ENCODE measurements around the gene APBB2. TPM values are rescaled to one million over a fixed set of nuclear protein-coding genes. Genes with fewer than 3 reads are reported as not detected.
"Not testable (repeated sequence)": the region's sequence is repeated elsewhere in the genome, so short reads cannot be mapped to it uniquely, and the experiment has no call there.

The APBB2 gene
- total and polyA plus RNA-seq, 2 of the 4 experiments (the other 2 are of a cell fraction): 47.9 to 75.5 TPM

DNA sequence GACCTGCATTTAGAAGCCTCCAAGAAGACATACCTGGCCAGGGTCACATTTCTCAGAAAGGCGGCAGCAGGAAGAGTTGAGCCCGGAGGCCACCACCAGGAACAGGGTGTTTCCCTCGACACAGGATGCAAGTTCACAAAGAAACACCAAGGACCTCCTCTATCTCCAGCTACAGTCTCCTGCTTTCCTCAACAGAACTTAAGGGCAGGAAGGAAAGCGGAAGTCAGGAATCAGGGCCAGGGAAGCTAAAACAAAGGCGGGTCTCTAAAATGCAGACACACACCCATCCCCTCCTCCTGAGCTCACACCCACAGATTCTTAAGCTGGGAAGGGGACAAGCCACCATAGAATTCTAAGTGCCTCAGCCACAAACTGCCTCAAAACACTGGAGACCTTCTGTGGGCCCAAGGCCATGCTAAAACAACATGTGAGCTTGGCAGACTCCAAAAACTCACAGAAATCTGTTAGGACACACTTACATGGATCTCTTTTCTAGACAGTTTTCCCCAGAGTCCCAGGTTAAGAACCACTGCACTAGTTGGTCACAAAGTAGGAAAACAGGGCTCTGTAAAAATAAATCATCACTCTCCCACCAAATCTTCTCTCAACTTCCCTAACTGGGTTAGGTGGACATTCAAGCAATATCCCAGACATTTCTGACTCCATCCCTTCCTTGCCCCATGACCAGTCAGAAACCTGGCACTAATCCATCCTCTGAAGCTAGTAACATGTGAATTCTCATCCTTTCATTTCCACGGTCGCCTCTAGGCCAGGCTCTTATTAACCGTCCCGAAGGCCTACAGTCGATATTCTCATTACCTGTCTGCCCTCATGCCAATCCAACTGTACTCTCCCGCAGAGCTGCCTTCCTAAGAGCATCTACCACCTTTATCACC is 163.2 kb downstream of the APBB2 start (continued):
- TF ChIP-seq, protein P1, sequence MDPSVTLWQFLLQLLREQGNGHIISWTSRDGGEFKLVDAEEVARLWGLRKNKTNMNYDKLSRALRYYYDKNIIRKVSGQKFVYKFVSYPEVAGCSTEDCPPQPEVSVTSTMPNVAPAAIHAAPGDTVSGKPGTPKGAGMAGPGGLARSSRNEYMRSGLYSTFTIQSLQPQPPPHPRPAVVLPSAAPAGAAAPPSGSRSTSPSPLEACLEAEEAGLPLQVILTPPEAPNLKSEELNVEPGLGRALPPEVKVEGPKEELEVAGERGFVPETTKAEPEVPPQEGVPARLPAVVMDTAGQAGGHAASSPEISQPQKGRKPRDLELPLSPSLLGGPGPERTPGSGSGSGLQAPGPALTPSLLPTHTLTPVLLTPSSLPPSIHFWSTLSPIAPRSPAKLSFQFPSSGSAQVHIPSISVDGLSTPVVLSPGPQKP (IDR thresholded peaks at IDR 0.05; ENCODE audit: borderline replicate concordance, low read depth, low read length): no peak

DNA sequence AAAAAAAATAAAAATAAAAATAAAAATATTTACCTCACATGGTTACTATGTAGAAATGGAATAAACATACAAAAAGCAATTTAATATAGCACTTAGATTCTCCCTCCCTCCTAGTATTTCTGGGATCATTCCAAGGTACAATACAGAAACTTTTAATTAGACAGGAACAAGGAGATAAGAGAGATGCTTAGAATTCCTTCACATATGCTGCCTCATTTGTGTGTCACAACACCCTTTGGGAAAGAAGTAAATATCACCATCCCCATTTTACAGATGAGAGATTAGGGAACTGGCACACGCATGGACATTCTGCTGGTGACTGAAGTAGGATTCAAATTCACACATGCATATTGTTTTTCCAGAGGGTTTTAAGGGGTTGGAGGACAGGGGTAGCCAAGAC is 164.2 kb downstream of the APBB2 start:
- peaks cover 11 to 30% of the 10 kb centered on the region in 2 experiments for H3K79me1 ChIP-seq (ENCODE audit: low read depth in 1 of 2, low read length in 2 of 2)
- WGBS, 2 experiments (ENCODE audit: extremely low coverage in 2 of 2, insufficient read length in 1 of 2): no CpG with 5 or more reads among the region's 1 CpG
- H3K14ac ChIP-seq (replicated peaks; ENCODE audit: low read depth, low read length): peak overlapping the region; percentile 32; the same call in 1 of the 2 replicates
- no peaks in the 10 kb centered on the region for H4K20me1 ChIP-seq (ENCODE audit: insufficient read depth, low read length)
- H2BK20ac ChIP-seq (ENCODE audit: low read depth, low read length): no peak overlapping the region
- H2BK15ac ChIP-seq (ENCODE audit: low read depth, low read length): no peak overlapping the region
- H3K23ac ChIP-seq (ENCODE audit: low read depth, low read length): no peak overlapping the region
- no peak overlapping the region for H4K8ac ChIP-seq (ENCODE audit: low read depth in 2 of 2, low read length in 2 of 2)
- H2AK9ac ChIP-seq (replicated peaks; ENCODE audit: low read depth, low read length, poor library complexity): no peak overlapping the region
- no peak overlapping the region for H4K5ac ChIP-seq (ENCODE audit: low read depth, low read length)
- no peak overlapping the region for H3K56ac ChIP-seq (ENCODE audit: extremely low read depth, insufficient read depth, low read length)
- DNase-seq (no peak), ATAC-seq (ENCODE audit: low read depth) (no peak)
- CTCF ChIA-PET: no interaction called here
- H3K9me1 ChIP-seq (ENCODE audit: insufficient read depth, low read length): 0 out of 2 replicates have a peak, but pooled peaks cover 7% of the 10 kb centered on the region
- H3K36me3 ChIP-seq (ENCODE audit: control insufficient read depth, insufficient read depth, low read length): no peaks in the 10 kb centered on the region
- no peak overlapping the region for H3K4ac ChIP-seq (ENCODE audit: low read depth, low read length)
- H2BK5ac ChIP-seq (ENCODE audit: low read depth, low read length, poor library complexity, severe bottlenecking): no peak overlapping the region
- no peak overlapping the region for H4K91ac ChIP-seq (ENCODE audit: insufficient read depth, low read depth, low read length)
- no peak overlapping the region for H2BK120ac ChIP-seq (ENCODE audit: low read depth, low read length)
- intact Hi-C loops (cut with micrococcal nuclease) (loop anchor here (5.0 kb wide), 1 partner anchor 33 kb away; no protein-coding TSS in a partner anchor), in situ Hi-C loops (cut with MboI; ENCODE audit: low sequenced_read_pairs) (no loop called here), dilution Hi-C loops (cut with HindIII; ENCODE audit: low sequenced_read_pairs, unreplicated experiment) (no loop called here)
- H3K4me1 ChIP-seq (ENCODE audit: control insufficient read depth, insufficient read depth, low read length): no peaks in the 10 kb centered on the region
- H3K27ac ChIP-seq (ENCODE audit: insufficient read depth, low read length): no peak overlapping the region
- no peak overlapping the region for H3K4me2 ChIP-seq (ENCODE audit: low read depth, low read length)
- no peak overlapping the region for H2AFZ ChIP-seq (replicated peaks; ENCODE audit: low read length, poor library complexity)
- 0 out of 2 replicates have a peak, but pooled peaks cover 2% of the 10 kb centered on the region for H3K9me3 ChIP-seq (ENCODE audit: control insufficient read depth, insufficient read depth, low read length)
- no peak overlapping the region for H3K4me3 ChIP-seq (ENCODE audit: insufficient read depth, low read depth, low read length)
- no TSS peak for BruUV-seq (replicated peaks)
- H3K27me3 ChIP-seq (ENCODE audit: control insufficient read depth, insufficient read depth, low read length): no peaks in the 10 kb centered on the region
- no peak overlapping the region for H3K18ac ChIP-seq (ENCODE audit: low read depth, low read length)
- H2AK5ac ChIP-seq (ENCODE audit: low read depth, low read length): no peak overlapping the region
- H3K9ac ChIP-seq (ENCODE audit: low read depth, low read length): no peak overlapping the region
- POLR2A ChIA-PET (ENCODE audit: unreplicated experiment): no interaction called here
- no peak for TF ChIP-seq BHLHE40 (IDR thresholded peaks at IDR 0.05; ENCODE audit: low read depth, low read length)

GRCh38 chr4:41049176-41049575 is 165.2 kb downstream of the APBB2 start:
- H3K4me1 ChIP-seq (ENCODE audit: control insufficient read depth, insufficient read depth, low read length); H2BK20ac ChIP-seq (ENCODE audit: low read depth, low read length); H2AFZ ChIP-seq (replicated peaks; ENCODE audit: low read length, poor library complexity); dilution Hi-C loops (cut with HindIII; ENCODE audit: low sequenced_read_pairs, unreplicated experiment); H3K23ac ChIP-seq (ENCODE audit: low read depth, low read length); H3K9me3 ChIP-seq (ENCODE audit: control insufficient read depth, insufficient read depth, low read length); H2BK5ac ChIP-seq (ENCODE audit: low read depth, low read length, poor library complexity, severe bottlenecking); H4K20me1 ChIP-seq (ENCODE audit: insufficient read depth, low read length); H4K8ac ChIP-seq (ENCODE audit: low read depth in 2 of 2, low read length in 2 of 2); ATAC-seq (ENCODE audit: low read depth); H2BK15ac ChIP-seq (ENCODE audit: low read depth, low read length); DNase-seq; intact Hi-C loops (cut with micrococcal nuclease); H3K4me2 ChIP-seq (ENCODE audit: low read depth, low read length); H3K4me3 ChIP-seq (ENCODE audit: insufficient read depth, low read depth, low read length); H3K56ac ChIP-seq (ENCODE audit: extremely low read depth, insufficient read depth, low read length); H3K27me3 ChIP-seq (ENCODE audit: control insufficient read depth, insufficient read depth, low read length); H3K14ac ChIP-seq (replicated peaks; ENCODE audit: low read depth, low read length); H3K4ac ChIP-seq (ENCODE audit: low read depth, low read length); H3K18ac ChIP-seq (ENCODE audit: low read depth, low read length); H3K9ac ChIP-seq (ENCODE audit: low read depth, low read length); H3K36me3 ChIP-seq (ENCODE audit: control insufficient read depth, insufficient read depth, low read length); in situ Hi-C loops (cut with MboI; ENCODE audit: low sequenced_read_pairs); H4K91ac ChIP-seq (ENCODE audit: insufficient read depth, low read depth, low read length); BruUV-seq (replicated peaks); POLR2A ChIA-PET (ENCODE audit: unreplicated experiment); H3K9me1 ChIP-seq (ENCODE audit: insufficient read depth, low read length); H2BK120ac ChIP-seq (ENCODE audit: low read depth, low read length); H2AK5ac ChIP-seq (ENCODE audit: low read depth, low read length); CTCF ChIA-PET; H3K27ac ChIP-seq (ENCODE audit: insufficient read depth, low read length); H4K5ac ChIP-seq (ENCODE audit: low read depth, low read length); H2AK9ac ChIP-seq (replicated peaks; ENCODE audit: low read depth, low read length, poor library complexity): not testable (repeated sequence)
- WGBS, 2 experiments (ENCODE audit: extremely low coverage in 2 of 2, insufficient read length in 1 of 2): no CpG with 5 or more reads among the region's 40 CpGs
- H3K79me1 ChIP-seq (ENCODE audit: low read depth in 1 of 2, low read length in 2 of 2): peaks cover 11 to 23% of the 10 kb centered on the region in 2 experiments; a peak in 3 of 4 replicates

Data from IMR-90 (cell line).